ENCODE measurements around the gene GALR2.

GALR2 gene

DNA sequence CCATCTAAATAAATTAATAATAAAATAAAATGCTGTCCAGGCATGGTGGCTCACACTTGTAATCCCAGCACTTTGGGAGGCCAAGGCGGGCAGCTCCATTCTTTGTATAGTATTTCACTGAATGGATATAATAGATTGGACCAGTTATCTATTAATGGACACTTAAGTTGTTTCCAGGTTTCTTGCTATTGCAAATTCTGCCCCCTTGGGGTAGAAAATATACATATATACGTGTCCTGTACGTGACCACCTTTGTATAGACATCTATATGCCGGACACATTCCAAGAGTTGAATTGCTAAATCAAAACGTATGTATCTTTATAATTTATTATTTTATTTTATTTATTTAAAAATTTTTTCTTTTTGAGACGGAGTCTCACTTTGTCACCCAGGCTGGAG, 32.9 kb downstream of the GALR2 start:
- no peaks in the 10 kb centered on the region for H3K27me3 ChIP-seq (ENCODE audit: insufficient read depth, insufficient read length)
- no peaks in the 10 kb centered on the region for H3K9me3 ChIP-seq (ENCODE audit: insufficient read depth, low read length)
- peaks cover 7% of the 10 kb centered on the region for H3K4me1 ChIP-seq (ENCODE audit: insufficient read depth, insufficient read length)
- no peak overlapping the region for H3K4me3 ChIP-seq (ENCODE audit: insufficient read length, low read depth)
- no peak for DNase-seq (ENCODE audit: low read depth, low spot score)
- no peak overlapping the region for H3K9ac ChIP-seq (ENCODE audit: insufficient read length, low read depth)
- peaks cover 4% of the 10 kb centered on the region for H3K36me3 ChIP-seq (ENCODE audit: insufficient read depth, insufficient read length, low read length)
- no peak for TF ChIP-seq YY1 (IDR thresholded peaks at IDR 0.05; ENCODE audit: insufficient read depth, insufficient read length)
- TF ChIP-seq SUZ12 (IDR thresholded peaks at IDR 0.05; ENCODE audit: extremely low read depth, insufficient read depth, insufficient read length) = no peak
- no peak for TF ChIP-seq ZNF274 (IDR thresholded peaks at IDR 0.05; ENCODE audit: low read depth, low read length)

DNA sequence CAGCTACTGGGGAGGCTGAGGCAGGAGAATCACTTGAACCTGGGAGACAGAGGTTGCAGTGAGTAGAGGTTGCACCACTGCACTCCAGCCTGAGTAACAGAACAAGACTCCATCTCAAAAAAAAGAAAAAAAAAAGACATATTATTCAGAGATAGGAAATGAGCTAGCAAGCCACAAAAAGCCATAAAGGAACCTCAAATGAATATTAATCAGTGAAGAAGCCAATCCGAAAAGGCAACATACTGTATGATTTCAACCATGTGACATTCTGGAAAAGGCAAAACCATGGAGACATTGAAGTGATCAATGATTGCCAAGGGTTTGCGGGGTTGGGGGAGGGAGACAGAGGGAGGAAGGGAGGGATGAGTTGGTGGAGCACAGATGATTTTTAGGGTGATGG, 37.4 kb downstream of the GALR2 start:
- no peak for TF ChIP-seq YY1 (IDR thresholded peaks at IDR 0.05; ENCODE audit: insufficient read depth, insufficient read length)
- Histone ChIP-seq H3K4me3 (ENCODE audit: insufficient read length, low read depth) (no peak overlapping the region), H3K4me1 (ENCODE audit: insufficient read depth, insufficient read length) (no peaks in the 10 kb centered on the region), H3K36me3 (ENCODE audit: insufficient read depth, insufficient read length, low read length) (no peaks in the 10 kb centered on the region), H3K27me3 (ENCODE audit: insufficient read depth, insufficient read length) (no peaks in the 10 kb centered on the region), H3K9me3 (ENCODE audit: insufficient read depth, low read length) (no peaks in the 10 kb centered on the region; the same call in 1 of the 2 replicates), H3K9ac (ENCODE audit: insufficient read length, low read depth) (no peak overlapping the region)
- DNase-seq (ENCODE audit: low read depth, low spot score) = no peak

DNA sequence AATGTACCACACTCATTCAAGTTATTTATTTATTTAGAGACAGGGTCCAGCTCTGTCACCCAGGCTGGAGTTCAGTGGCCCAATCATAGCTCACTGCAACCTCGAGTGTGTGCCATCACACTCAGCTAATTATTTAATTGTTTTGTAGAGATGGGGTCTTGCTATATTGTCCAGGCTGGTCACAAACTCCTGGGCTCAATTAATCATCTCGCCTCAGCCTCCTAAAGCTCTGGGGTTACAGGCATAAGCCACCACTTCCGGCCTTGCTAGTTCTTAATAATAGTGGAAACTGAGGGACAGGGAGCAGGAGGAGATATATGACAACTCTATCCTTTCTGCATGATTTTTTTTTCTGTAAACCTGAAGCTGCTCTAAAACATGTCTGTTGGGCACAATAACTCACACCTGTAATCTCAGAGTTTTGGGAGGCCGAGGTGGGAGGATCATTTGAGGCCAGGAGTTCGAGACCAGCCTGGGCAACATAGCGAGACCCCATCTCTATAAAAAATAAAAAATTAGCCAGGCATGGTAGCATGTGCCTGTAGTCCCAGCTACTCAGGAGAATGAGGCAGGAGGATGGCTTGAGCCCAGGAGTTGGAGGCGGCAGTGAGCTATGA, 40.7 kb downstream of the GALR2 start:
- no peak for TF ChIP-seq ZNF274 (IDR thresholded peaks at IDR 0.05; ENCODE audit: low read depth, low read length)
- TF ChIP-seq YY1 (IDR thresholded peaks at IDR 0.05; ENCODE audit: insufficient read depth, insufficient read length) = no peak
- no peak for TF ChIP-seq SUZ12 (IDR thresholded peaks at IDR 0.05; ENCODE audit: extremely low read depth, insufficient read depth, insufficient read length)
- no peak overlapping the region for H3K4me3 ChIP-seq (ENCODE audit: insufficient read length, low read depth)
- peaks cover 9% of the 10 kb centered on the region for H3K4me1 ChIP-seq (ENCODE audit: insufficient read depth, insufficient read length)
- H3K36me3 ChIP-seq (ENCODE audit: insufficient read depth, insufficient read length, low read length) = no peaks in the 10 kb centered on the region
- no peak for DNase-seq (ENCODE audit: low read depth, low spot score)
- H3K9me3 ChIP-seq (ENCODE audit: insufficient read depth, low read length) = no peaks in the 10 kb centered on the region; the same call in 1 of the 2 replicates
- no peaks in the 10 kb centered on the region for H3K27me3 ChIP-seq (ENCODE audit: insufficient read depth, insufficient read length)
- no peak overlapping the region for H3K9ac ChIP-seq (ENCODE audit: insufficient read length, low read depth)

DNA sequence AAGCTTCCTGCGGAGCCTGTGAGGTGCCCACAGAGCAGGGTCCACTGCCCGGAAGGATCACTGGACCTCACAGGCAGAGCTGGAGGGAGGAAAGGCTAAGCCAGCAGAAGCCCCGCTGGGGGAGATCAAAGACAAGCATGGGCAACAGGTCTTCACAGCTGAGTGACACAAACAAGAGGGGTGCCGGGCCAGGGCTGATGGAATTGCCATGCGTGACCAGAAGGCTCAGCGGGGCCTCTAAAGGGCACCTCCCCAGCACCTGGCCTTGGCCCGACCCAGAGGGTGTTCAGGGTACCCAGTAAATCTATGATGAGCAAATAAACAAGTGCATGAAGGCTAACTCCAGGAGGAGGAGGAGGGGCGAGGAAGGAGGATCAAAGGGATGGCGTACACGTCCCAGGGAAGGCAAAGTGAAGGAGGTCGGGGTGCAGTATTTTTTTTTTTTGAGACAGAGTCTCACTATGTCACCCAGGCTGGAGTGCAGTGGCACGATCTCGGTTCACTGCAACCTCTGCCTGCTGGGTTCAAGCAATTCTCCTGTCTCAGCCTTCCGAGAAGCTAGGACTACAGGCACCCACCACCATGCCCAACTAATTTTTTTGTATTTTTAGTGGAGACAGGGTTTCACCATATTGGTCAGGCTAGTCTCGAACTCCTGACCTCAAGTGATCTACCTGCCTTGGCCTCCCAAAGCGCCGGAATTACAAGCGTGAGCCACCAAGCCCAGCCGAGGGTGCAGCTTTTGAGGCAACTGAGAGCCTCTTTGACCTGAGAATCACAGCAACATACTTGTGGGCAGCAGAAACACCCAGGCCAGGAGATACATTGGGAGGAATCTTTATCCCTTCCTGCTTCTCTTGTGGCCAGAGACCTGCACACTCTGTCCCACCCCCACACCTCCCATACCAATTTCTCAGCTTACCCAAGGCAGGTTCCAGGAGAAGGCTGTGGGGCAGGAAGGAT, 45.1 kb downstream of the GALR2 start:
- Histone ChIP-seq H3K9ac (ENCODE audit: insufficient read length, low read depth) (no peak overlapping the region), H3K9me3 (ENCODE audit: insufficient read depth, low read length) (no peaks in the 10 kb centered on the region), H3K4me3 (ENCODE audit: insufficient read length, low read depth) (no peak overlapping the region), H3K27me3 (ENCODE audit: insufficient read depth, insufficient read length) (peaks cover 11% of the 10 kb centered on the region), H3K36me3 (ENCODE audit: insufficient read depth, insufficient read length, low read length) (no peaks in the 10 kb centered on the region), H3K4me1 (ENCODE audit: insufficient read depth, insufficient read length) (peaks cover 27% of the 10 kb centered on the region)
- DNase-seq (ENCODE audit: low read depth, low spot score) = no peak
- TF ChIP-seq YY1 (IDR thresholded peaks at IDR 0.05; ENCODE audit: insufficient read depth, insufficient read length) = no peak

DNA sequence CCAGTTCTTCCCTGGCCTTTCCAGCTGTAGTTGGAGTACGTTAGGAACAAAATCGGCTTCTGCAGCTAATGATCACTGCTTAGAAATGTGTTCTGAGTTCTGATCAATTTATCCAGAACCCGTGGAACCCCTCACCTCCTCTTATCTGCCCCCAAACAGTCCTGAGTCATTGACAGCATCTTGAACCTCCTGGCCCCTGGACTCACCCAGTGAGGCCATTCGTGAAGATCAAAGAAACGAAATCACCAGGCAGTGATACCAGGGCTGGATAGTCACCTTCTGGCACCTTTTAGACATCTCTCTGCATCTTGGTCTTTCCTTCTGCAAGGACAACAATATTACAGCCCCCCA, 46.1 kb downstream of the GALR2 start:
- H3K9ac ChIP-seq (ENCODE audit: insufficient read length, low read depth) = no peak overlapping the region
- H3K36me3 ChIP-seq (ENCODE audit: insufficient read depth, insufficient read length, low read length) = no peaks in the 10 kb centered on the region
- H3K4me1 ChIP-seq (ENCODE audit: insufficient read depth, insufficient read length) = peaks cover 27% of the 10 kb centered on the region
- no peak for DNase-seq (ENCODE audit: low read depth, low spot score)
- H3K9me3 ChIP-seq (ENCODE audit: insufficient read depth, low read length) = no peaks in the 10 kb centered on the region
- TF ChIP-seq ZNF274 (IDR thresholded peaks at IDR 0.05; ENCODE audit: low read depth, low read length) = no peak
- H3K4me3 ChIP-seq (ENCODE audit: insufficient read length, low read depth) = no peak overlapping the region
- peaks cover 16% of the 10 kb centered on the region for H3K27me3 ChIP-seq (ENCODE audit: insufficient read depth, insufficient read length)

DNA sequence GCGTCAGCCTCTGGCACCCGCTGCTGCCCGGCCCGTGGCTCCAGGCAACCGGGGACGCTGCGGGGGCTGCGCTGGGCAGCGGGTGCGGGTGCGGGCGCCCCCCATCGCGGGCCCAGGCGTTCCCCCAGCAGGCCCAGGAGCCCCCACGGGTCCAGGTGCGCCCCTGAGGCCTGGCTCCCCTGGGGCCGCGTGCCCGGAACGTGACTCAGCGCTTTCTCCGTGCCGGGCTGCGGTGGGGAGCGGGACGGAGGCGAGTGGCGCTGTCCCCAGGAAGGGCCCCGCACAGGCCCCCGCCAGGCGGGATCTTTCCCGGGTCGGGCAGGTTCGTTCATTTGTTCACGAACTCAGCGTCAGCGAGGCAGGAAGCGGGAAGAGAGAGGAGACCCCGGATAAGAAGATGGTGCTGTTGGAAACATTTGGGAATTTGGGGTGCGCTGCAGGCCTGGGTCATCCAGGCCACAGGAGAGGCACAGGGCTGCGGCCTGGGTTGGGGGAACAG, 47.4 kb downstream of the GALR2 start:
- Histone ChIP-seq H3K4me1 (ENCODE audit: insufficient read depth, insufficient read length) (peaks cover 27% of the 10 kb centered on the region), H3K9me3 (ENCODE audit: insufficient read depth, low read length) (no peaks in the 10 kb centered on the region), H3K36me3 (ENCODE audit: insufficient read depth, insufficient read length, low read length) (no peaks in the 10 kb centered on the region), H3K4me3 (ENCODE audit: insufficient read length, low read depth) (no peak overlapping the region), H3K9ac (ENCODE audit: insufficient read length, low read depth) (peak overlapping the region; percentile 53), H3K27me3 (ENCODE audit: insufficient read depth, insufficient read length) (peaks cover 20% of the 10 kb centered on the region)
- TF ChIP-seq SUZ12 (IDR thresholded peaks at IDR 0.05; ENCODE audit: extremely low read depth, insufficient read depth, insufficient read length) (no peak), YY1 (IDR thresholded peaks at IDR 0.05; ENCODE audit: insufficient read depth, insufficient read length) (no peak), ZNF274 (IDR thresholded peaks at IDR 0.05; ENCODE audit: low read depth, low read length) (no peak)
- no peak for DNase-seq (ENCODE audit: low read depth, low spot score)

DNA sequence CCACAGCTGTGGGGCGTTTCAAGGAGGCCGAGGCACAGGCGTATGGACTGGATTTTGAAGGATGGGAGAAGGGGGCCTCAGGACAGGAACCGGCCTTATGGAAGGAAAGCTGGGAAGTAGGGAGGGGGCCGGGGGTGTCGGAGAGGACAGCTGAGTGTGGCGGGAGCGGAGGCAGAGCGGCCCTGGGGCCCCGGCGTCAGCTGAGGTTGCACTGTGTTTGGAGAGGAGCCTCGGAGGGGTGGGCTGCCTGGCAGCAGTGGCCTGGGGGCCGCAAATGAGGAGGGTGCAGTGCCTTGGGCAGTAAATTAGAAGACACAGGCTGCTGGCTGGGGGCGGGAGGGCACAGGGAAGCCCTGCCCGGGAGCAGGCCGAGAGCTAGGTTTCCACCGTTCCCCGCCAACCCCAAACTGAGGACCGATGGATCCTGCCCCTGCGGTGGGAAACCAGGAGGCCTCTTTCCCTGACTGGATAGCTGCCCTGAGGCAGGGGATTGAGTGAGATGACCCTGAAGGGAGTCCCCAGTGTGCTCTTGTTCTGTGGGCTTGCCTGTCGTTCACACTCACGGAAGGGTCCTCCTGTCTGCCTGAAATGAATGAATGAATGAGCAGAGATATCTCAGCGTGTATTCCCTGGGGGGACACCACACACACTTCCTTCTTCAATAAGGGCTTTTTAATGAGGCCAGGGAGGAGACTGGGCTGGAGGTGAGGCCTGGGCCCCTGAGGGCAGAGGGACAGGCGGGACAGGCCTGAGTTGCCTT, 48.0 kb downstream of the GALR2 start:
- Histone ChIP-seq H3K9ac (ENCODE audit: insufficient read length, low read depth) (no peak overlapping the region), H3K27me3 (ENCODE audit: insufficient read depth, insufficient read length) (peaks cover 23% of the 10 kb centered on the region), H3K4me3 (ENCODE audit: insufficient read length, low read depth) (no peak overlapping the region), H3K36me3 (ENCODE audit: insufficient read depth, insufficient read length, low read length) (no peaks in the 10 kb centered on the region), H3K4me1 (ENCODE audit: insufficient read depth, insufficient read length) (peaks cover 27% of the 10 kb centered on the region), H3K9me3 (ENCODE audit: insufficient read depth, low read length) (no peaks in the 10 kb centered on the region)
- DNase-seq (ENCODE audit: low read depth, low spot score) = no peak
- no peak for TF ChIP-seq YY1 (IDR thresholded peaks at IDR 0.05; ENCODE audit: insufficient read depth, insufficient read length)
- TF ChIP-seq SUZ12 (IDR thresholded peaks at IDR 0.05; ENCODE audit: extremely low read depth, insufficient read depth, insufficient read length) = no peak
- TF ChIP-seq ZNF274 (IDR thresholded peaks at IDR 0.05; ENCODE audit: low read depth, low read length) = no peak

Measured in NT2/D1 (cell line).